ENCODE measurements around the gene RPP14. TPM values are rescaled to one million over a fixed set of nuclear protein-coding genes. Genes with fewer than 3 reads are reported as not detected.
A peak's percentile ranks its signal among the peaks of the same experiment; 100 is the strongest.

The RPP14 gene
- total and polyA plus RNA-seq, 10 of the 15 experiments (the other 5 are each of a cell fraction or from before 2014, with no cell fraction given), result 9.1 to 21.2 (median 12.7) TPM

- RAD21 ChIA-PET (ENCODE audit: unreplicated experiment), result interaction anchor here (1.1 to 2.9 kb wide), 4 partner anchors 10 to 59 kb away, joined by 3 to 30 read pairs (median 6); no protein-coding TSS in a partner anchor
- H4K20me1 ChIP-seq (ENCODE audit: control insufficient read depth, insufficient read depth), result no peaks in the 10 kb centered on the region
- no peak for FAIRE-seq
- peaks cover 7% of the 10 kb centered on the region for H3K79me2 ChIP-seq (ENCODE audit: control insufficient read depth, insufficient read depth, low read length)
- no peak overlapping the region for H3K4me3 ChIP-seq
- WGBS (ENCODE audit: insufficient coverage, insufficient replicate concordance, low lambda C conversion rate, missing lambda C conversion rate), result 13% methylated on average over 4 of the region's 4 CpGs
- no peak for DNase-seq (ENCODE audit: low read depth, low spot score)
- POLR2A ChIA-PET, result interaction anchor here (1.8 to 12.7 kb wide), 3 partner anchors 9 to 20 kb away, joined by 9 to 221 read pairs (median 14); partner anchors contain the start of gene PXK
- TF ChIP-seq SPI1 (IDR thresholded peaks at IDR 0.05; ENCODE audit: borderline replicate concordance, insufficient read depth, low read depth, low read length), result 0 out of 2 replicates have a peak, but pooled peaks have one; percentile 23
- no peak for TF ChIP-seq JUND (IDR thresholded peaks at IDR 0.05; ENCODE audit: low read depth, low read length)
- no peak for TF ChIP-seq TCF12 (IDR thresholded peaks at IDR 0.05; ENCODE audit: low read depth, low read length)
- no peak for TF ChIP-seq KDM1A (IDR thresholded peaks at IDR 0.05; ENCODE audit: borderline replicate concordance)
- TF ChIP-seq CHD1 (IDR thresholded peaks at IDR 0.05; ENCODE audit: low read depth, low read length), result no peak
- TF ChIP-seq, protein P1, sequence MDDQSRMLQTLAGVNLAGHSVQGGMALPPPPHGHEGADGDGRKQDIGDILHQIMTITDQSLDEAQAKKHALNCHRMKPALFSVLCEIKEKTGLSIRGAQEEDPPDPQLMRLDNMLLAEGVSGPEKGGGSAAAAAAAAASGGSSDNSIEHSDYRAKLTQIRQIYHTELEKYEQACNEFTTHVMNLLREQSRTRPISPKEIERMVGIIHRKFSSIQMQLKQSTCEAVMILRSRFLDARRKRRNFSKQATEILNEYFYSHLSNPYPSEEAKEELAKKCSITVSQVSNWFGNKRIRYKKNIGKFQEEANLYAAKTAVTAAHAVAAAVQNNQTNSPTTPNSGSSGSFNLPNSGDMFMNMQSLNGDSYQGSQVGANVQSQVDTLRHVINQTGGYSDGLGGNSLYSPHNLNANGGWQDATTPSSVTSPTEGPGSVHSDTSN (IDR thresholded peaks at IDR 0.05; ENCODE audit: insufficient replicate concordance, low read depth, low read length), result no peak
- TF ChIP-seq MXI1 (IDR thresholded peaks at IDR 0.05; ENCODE audit: low read depth, low read length), result no peak
- TF ChIP-seq RAD51 (IDR thresholded peaks at IDR 0.05), result peak; percentile 75
- no peak for TF ChIP-seq POU2F2 (IDR thresholded peaks at IDR 0.05; ENCODE audit: borderline replicate concordance, low read depth, low read length)
- TF ChIP-seq ZNF207 (IDR thresholded peaks at IDR 0.05; ENCODE audit: borderline replicate concordance), result no peak
- H3K27ac ChIP-seq (ENCODE audit: control insufficient read depth, insufficient read depth), result peak overlapping the region; percentile 4; the same call in 1 of the 2 replicates
- in situ Hi-C loops (cut with MboI), result no loop called here
- BruUV-seq (replicated peaks), result no TSS peak
- H3K9me3 ChIP-seq (replicated peaks; ENCODE audit: control insufficient read depth, insufficient read depth, low read length), result no peaks in the 10 kb centered on the region
- H3K4me2 ChIP-seq (ENCODE audit: control insufficient read depth, insufficient read depth), result no peak overlapping the region
- H3K27me3 ChIP-seq (replicated peaks in 1 of 2; ENCODE audit: control insufficient read depth in 2 of 2, insufficient read depth in 2 of 2, low read length in 1 of 2), result no peaks in the 10 kb centered on the region
- H2AFZ ChIP-seq (ENCODE audit: control insufficient read depth, low read depth, low read length), result no peak overlapping the region
- no peak overlapping the region for H3K9ac ChIP-seq (ENCODE audit: control insufficient read depth, insufficient read depth, low read length)
- SMC1A ChIA-PET (ENCODE audit: uncharacterized antibody, unreplicated experiment), result interaction anchor here (0.6 to 15.0 kb wide), 11 partner anchors 10 to 281 kb away, joined by 3 to 324 read pairs (median 4); partner anchors contain the start of gene PXK
- CTCF ChIA-PET, result interaction anchor here (0.6 to 12.5 kb wide), 11 partner anchors 9 to 179 kb away, joined by 3 to 204 read pairs (median 5); partner anchors contain the start of genes HTD2, PXK and RPP14
- H3K4me1 ChIP-seq (ENCODE audit: control insufficient read depth, insufficient read depth, low read length), result peaks cover 50% of the 10 kb centered on the region
- intact Hi-C loops (cut with micrococcal nuclease; ENCODE audit: unreplicated experiment), result no loop called here
- H3K36me3 ChIP-seq (ENCODE audit: control insufficient read depth in 2 of 2, insufficient read depth in 2 of 2, low read length in 1 of 2), result no peaks in the 10 kb centered on the region
- peak; percentile 32 for ATAC-seq
Observed at GRCh38 chr3:58356054-58356453, 50.0 kb downstream of the RPP14 start.

Measured in GM12878 (cell line).